PC-3 (cell line): ENCODE data around the gene RGS7.
"Not testable (repeated sequence)": the region's sequence is repeated elsewhere in the genome, so short reads cannot be mapped to it uniquely, and the experiment has no call there.

Source experiments
- EZH2 ChIP-seq: fragments of 300-600 bp; sonication (generic); IDR thresholded peaks from one replicate; pipeline ENCODE4 v1.6.1; 2017; ENCODE audit warnings: antibody characterized with exemption, mild to moderate bottlenecking, low read length; ENCODE audit not compliant: unreplicated experiment
- EZH2phosphoT487 ChIP-seq: fragments of 300-600 bp; sonication (generic); IDR thresholded peaks from 2 replicates; pipeline ENCODE4 v1.6.1; 2018; ENCODE audit warnings: mild to moderate bottlenecking, antibody characterized with exemption, low read length, borderline replicate concordance
- TF ChIP-seq, protein P1 (sequence below): fragments of 300-600 bp; sonication (generic); conservative IDR thresholded peaks from 2 replicates; pipeline ENCODE4 v1.5.1; 2017; ENCODE audit warnings: antibody characterized with exemption, low read depth, mild to moderate bottlenecking, low read length

DNA sequence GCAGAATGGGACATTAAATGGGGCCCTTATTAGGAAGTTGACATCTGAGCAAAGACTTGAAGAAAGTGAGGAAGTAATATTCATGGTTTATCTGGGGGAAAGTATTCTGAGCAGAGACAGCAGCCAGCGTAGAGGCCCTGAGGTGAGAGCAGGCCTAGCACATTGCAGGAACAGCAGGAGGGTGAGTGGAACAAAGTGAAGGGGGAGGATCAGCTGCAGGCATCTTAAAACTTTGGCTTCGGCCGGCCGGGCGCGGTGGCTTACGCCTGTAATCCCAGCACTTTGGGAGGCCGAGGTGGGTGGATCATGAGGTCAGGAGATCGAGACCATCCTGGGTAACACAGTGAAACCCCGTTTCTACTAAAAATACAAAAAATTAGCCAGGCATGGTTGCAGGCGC lies 55.0 kb downstream of the RGS7 start:
- TF ChIP-seq, protein P1, sequence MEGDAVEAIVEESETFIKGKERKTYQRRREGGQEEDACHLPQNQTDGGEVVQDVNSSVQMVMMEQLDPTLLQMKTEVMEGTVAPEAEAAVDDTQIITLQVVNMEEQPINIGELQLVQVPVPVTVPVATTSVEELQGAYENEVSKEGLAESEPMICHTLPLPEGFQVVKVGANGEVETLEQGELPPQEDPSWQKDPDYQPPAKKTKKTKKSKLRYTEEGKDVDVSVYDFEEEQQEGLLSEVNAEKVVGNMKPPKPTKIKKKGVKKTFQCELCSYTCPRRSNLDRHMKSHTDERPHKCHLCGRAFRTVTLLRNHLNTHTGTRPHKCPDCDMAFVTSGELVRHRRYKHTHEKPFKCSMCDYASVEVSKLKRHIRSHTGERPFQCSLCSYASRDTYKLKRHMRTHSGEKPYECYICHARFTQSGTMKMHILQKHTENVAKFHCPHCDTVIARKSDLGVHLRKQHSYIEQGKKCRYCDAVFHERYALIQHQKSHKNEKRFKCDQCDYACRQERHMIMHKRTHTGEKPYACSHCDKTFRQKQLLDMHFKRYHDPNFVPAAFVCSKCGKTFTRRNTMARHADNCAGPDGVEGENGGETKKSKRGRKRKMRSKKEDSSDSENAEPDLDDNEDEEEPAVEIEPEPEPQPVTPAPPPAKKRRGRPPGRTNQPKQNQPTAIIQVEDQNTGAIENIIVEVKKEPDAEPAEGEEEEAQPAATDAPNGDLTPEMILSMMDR: not testable (repeated sequence)
- not testable (repeated sequence) for TF ChIP-seq EZH2, EZH2phosphoT487
